Omental fat pad (tissue), 4 donors: ENCODE results near the gene EMP2. TPM values are rescaled to one million over a fixed set of nuclear protein-coding genes. Genes with fewer than 3 reads are reported as not detected.
"Not testable (repeated sequence)": the region's sequence is repeated elsewhere in the genome, so short reads cannot be mapped to it uniquely, and the experiment has no call there.

Experiments used
- ATAC-seq: fragments of 150-250 bp; one replicate; pipeline ENCODE4 v1.9.1; 2016; ENCODE audit warnings: mild to moderate bottlenecking, moderate library complexity; ENCODE audit not compliant: low FRiP score
- DNase-seq: peaks from one replicate; pipeline ENCODE4 v3.0.0-alpha.2; 2019; ENCODE audit warnings: low spot score
- CTCF ChIP-seq, 3 donors: fragments of 450-650 bp; IDR thresholded peaks; one replicate each; pipeline ENCODE4 v1.5.1; 2016 to 2017; ENCODE audit warnings: antibody characterized with exemption in 3 of 3, mild to moderate bottlenecking in 3 of 3, moderate library complexity in 2 of 3
- total RNA-seq, 4 donors: library from RNA; depleted of rRNA; stranded (reverse); fragments of >200 nt; gene quantifications; one replicate each; pipeline ENCODE4 v1.1.0, GENCODE V29; 2016

The EMP2 gene
- total RNA-seq, 4 donors from 2014 or later: 36.7 to 80.4 (median 50.1) TPM

GRCh38 chr16:10538583-10538982, 41.8 kb downstream of the EMP2 start:
- ATAC-seq (no peak), DNase-seq (no peak)
- no peak for TF ChIP-seq CTCF (IDR thresholded peaks at IDR 0.05)

GRCh38 chr16:10537946-10538345, 42.5 kb downstream of the EMP2 start:
- TF ChIP-seq CTCF (IDR thresholded peaks at IDR 0.05): no peak
- DNase-seq: no peak
- no peak for ATAC-seq

GRCh38 chr16:10536814-10537389, 43.5 kb downstream of the EMP2 start:
- DNase-seq: no peak
- ATAC-seq: no peak
- TF ChIP-seq CTCF (IDR thresholded peaks at IDR 0.05): no peak

- not testable (repeated sequence) for ATAC-seq, DNase-seq
These were observed 44.1 kb downstream of the EMP2 start for GRCh38 chr16:10536328-10536727.

- DNase-seq (no peak), ATAC-seq (no peak)
- TF ChIP-seq CTCF (IDR thresholded peaks at IDR 0.05): no peak
These were observed 44.9 kb downstream of the EMP2 start for GRCh38 chr16:10535461-10535860.

- no peak for DNase-seq
- TF ChIP-seq CTCF (IDR thresholded peaks at IDR 0.05): no peak
- ATAC-seq: no peak
These were observed 45.6 kb downstream of the EMP2 start for GRCh38 chr16:10534748-10535147.

GRCh38 chr16:10533612-10534011, 46.8 kb downstream of the EMP2 start:
- DNase-seq, ATAC-seq: not testable (repeated sequence)

GRCh38 chr16:10531582-10531981, 48.8 kb downstream of the EMP2 start:
- no peak for DNase-seq
- TF ChIP-seq CTCF (IDR thresholded peaks at IDR 0.05): no peak

More at GRCh38 chr16:10531582-10531981, 48.8 kb downstream of the EMP2 start:
- ATAC-seq: no peak
